Rectal smooth muscle tissue (tissue), 1 donor: ENCODE data around the gene TMEM151B.
A peak's percentile ranks its signal among the peaks of the same experiment; 100 is the strongest.

Experiments
- H3K27ac ChIP-seq: one replicate; pipeline ENCODE4 v1.7.0; 2013; ENCODE audit warnings: low read depth, low read length, inconsistent platforms
- H3K27me3 ChIP-seq: one replicate; pipeline ENCODE4 v1.7.0; 2013; ENCODE audit warnings: low read length; ENCODE audit not compliant: control insufficient read depth, insufficient read depth
- H3K36me3 ChIP-seq: one replicate; pipeline ENCODE4 v1.7.0; 2013; ENCODE audit warnings: low read length; ENCODE audit not compliant: control insufficient read depth, insufficient read depth
- H3K4me1 ChIP-seq: one replicate; pipeline ENCODE4 v1.7.0; 2013; ENCODE audit warnings: low read length; ENCODE audit not compliant: control insufficient read depth, insufficient read depth
- H3K4me3 ChIP-seq: one replicate; pipeline ENCODE4 v1.7.0; 2013; ENCODE audit warnings: low read length
- H3K9ac ChIP-seq: one replicate; pipeline ENCODE4 v1.7.0; 2013; ENCODE audit warnings: low read length

Gene TMEM151B

DNA sequence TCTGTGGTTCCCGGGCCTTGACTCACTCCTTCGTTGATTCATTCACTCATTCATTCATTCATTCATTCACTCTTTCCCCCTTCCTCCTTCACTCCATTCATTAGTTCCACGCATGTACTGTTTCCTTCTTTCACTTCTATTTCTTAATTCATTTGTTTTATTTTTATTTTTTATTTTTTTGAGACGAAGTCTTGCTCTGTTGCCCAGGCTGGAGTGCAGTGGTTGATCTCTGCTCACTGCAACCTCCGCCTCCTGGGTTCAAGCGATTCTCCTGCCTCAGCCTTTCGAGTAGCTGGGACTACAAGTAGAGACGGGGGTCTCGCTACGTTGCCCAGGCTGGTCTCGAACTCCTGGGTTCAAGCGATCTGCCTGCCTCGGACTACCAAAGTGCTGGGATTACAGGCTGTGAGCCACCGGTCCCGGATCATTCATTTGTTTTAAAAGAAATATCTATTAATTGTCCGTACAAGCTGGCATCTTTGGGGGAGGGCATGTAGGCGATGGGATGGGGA, 4.5 kb upstream of the TMEM151B start:
- Histone ChIP-seq H3K27me3 (peaks cover 14% of the 10 kb centered on the region), H3K4me1 (peaks cover 16% of the 10 kb centered on the region), H3K27ac (no peak overlapping the region), H3K36me3 (no peaks in the 10 kb centered on the region), H3K4me3 (peak overlapping the region; percentile 93), H3K9ac (no peak overlapping the region)

DNA sequence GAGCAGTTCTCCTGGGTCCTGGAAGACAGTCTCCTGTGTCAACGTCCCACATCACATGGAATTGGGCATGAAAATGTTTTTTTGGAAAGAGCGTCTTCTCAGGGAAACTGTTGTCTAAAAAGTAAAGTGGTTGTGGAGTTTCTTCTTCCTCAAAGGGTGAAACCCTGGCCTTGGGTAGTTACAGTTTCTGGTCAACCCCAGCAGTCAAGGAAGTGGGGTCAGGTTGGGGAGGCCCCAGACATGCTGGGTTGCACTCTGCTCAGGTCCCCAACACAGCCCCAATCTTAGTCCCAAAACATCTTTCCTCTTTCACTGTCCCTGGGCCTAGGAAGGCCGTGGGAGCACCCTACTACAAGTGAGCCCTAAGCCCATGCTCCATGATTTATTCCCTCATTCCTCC, 3.9 kb upstream of the TMEM151B start:
- Histone ChIP-seq H3K9ac (no peak overlapping the region), H3K27me3 (peaks cover 18% of the 10 kb centered on the region), H3K27ac (no peak overlapping the region), H3K36me3 (no peaks in the 10 kb centered on the region), H3K4me1 (peaks cover 16% of the 10 kb centered on the region), H3K4me3 (no peak overlapping the region)

DNA sequence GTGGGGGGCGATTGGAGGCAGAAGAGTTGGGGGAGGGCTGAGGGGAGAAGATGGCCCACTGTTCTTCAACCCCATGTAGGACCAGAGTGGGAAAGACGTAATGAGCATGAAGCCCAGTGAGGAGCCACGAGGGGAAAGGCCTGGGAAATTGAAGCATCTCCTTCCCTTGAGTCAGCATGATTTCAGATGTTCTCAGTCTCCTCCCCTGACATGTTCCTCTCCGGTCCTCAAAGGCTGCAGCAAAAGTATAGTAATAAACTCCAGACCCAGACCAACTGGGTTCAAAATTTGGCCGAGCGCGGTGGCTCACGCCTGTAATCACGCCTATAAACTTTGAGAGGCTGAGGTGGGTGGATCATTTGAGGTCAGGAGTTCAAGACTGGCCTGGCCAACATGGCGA, 3.0 kb upstream of the TMEM151B start:
- Histone ChIP-seq H3K4me1 (peaks cover 16% of the 10 kb centered on the region), H3K9ac (no peak overlapping the region), H3K4me3 (no peak overlapping the region), H3K36me3 (no peaks in the 10 kb centered on the region), H3K27me3 (peaks cover 24% of the 10 kb centered on the region), H3K27ac (no peak overlapping the region)

- Histone ChIP-seq H3K27me3 (peaks cover 32% of the 10 kb centered on the region), H3K4me3 (no peak overlapping the region), H3K4me1 (peaks cover 16% of the 10 kb centered on the region), H3K9ac (no peak overlapping the region), H3K36me3 (no peaks in the 10 kb centered on the region), H3K27ac (no peak overlapping the region)
These were observed 2.1 kb upstream of the TMEM151B start for GRCh38 chr6:44268095-44268628.

- peaks cover 36% of the 10 kb centered on the region for H3K27me3 ChIP-seq
- peaks cover 5% of the 10 kb centered on the region for H3K4me1 ChIP-seq
- no peak overlapping the region for H3K4me3 ChIP-seq
- no peaks in the 10 kb centered on the region for H3K36me3 ChIP-seq
- H3K9ac ChIP-seq = no peak overlapping the region
- no peak overlapping the region for H3K27ac ChIP-seq
These were observed 901 bp upstream of the TMEM151B start for GRCh38 chr6:44269178-44269920.

- no peak overlapping the region for H3K27ac ChIP-seq
- H3K4me3 ChIP-seq = no peak overlapping the region
- no peaks in the 10 kb centered on the region for H3K36me3 ChIP-seq
- no peak overlapping the region for H3K9ac ChIP-seq
- no peaks in the 10 kb centered on the region for H3K4me1 ChIP-seq
- peaks cover 40% of the 10 kb centered on the region for H3K27me3 ChIP-seq
These were observed 516 bp downstream of the TMEM151B start for GRCh38 chr6:44270526-44271405.

- no peaks in the 10 kb centered on the region for H3K4me1 ChIP-seq
- H3K27ac ChIP-seq = no peak overlapping the region
- H3K36me3 ChIP-seq = no peaks in the 10 kb centered on the region
- no peak overlapping the region for H3K4me3 ChIP-seq
- H3K9ac ChIP-seq = no peak overlapping the region
- H3K27me3 ChIP-seq = peaks cover 41% of the 10 kb centered on the region
These were observed 1.1 kb downstream of the TMEM151B start for GRCh38 chr6:44271406-44271723.

GRCh38 chr6:44271914-44272313, 1.7 kb downstream of the TMEM151B start:
- Histone ChIP-seq H3K4me3 (no peak overlapping the region), H3K9ac (no peak overlapping the region), H3K27me3 (peaks cover 46% of the 10 kb centered on the region), H3K27ac (no peak overlapping the region), H3K4me1 (no peaks in the 10 kb centered on the region), H3K36me3 (no peaks in the 10 kb centered on the region)

DNA sequence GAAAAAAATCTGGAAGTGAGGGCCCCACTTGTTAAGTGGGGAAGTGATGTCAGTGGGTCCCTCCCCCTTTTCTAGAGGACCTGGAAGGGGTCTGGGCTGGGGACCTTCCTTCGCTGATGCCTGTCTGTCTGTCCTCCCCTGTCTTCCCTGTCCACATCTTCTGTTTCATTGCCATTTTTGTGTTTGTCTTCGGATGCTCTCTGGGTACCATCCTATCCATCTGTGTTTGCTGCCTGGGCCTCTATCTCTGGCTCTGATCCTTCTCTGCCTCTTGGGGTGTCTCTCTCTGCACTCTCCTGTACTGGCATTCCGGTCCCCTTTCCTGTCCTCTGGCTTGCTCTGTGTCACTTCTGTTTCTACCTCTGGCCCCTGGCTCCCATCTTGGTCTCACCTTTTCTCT, 2.3 kb downstream of the TMEM151B start:
- Histone ChIP-seq H3K4me3 (no peak overlapping the region), H3K4me1 (no peaks in the 10 kb centered on the region), H3K36me3 (no peaks in the 10 kb centered on the region), H3K9ac (no peak overlapping the region), H3K27me3 (peaks cover 46% of the 10 kb centered on the region), H3K27ac (no peak overlapping the region)

- no peak overlapping the region for H3K27ac ChIP-seq
- H3K36me3 ChIP-seq = no peaks in the 10 kb centered on the region
- no peak overlapping the region for H3K4me3 ChIP-seq
- H3K9ac ChIP-seq = no peak overlapping the region
- H3K4me1 ChIP-seq = no peaks in the 10 kb centered on the region
- peaks cover 45% of the 10 kb centered on the region for H3K27me3 ChIP-seq
These were observed 2.8 kb downstream of the TMEM151B start for GRCh38 chr6:44272999-44273566.

- H3K4me1 ChIP-seq = no peaks in the 10 kb centered on the region
- no peak overlapping the region for H3K9ac ChIP-seq
- no peak overlapping the region for H3K27ac ChIP-seq
- no peaks in the 10 kb centered on the region for H3K36me3 ChIP-seq
- H3K4me3 ChIP-seq = no peak overlapping the region
- peaks cover 43% of the 10 kb centered on the region for H3K27me3 ChIP-seq
These were observed 3.4 kb downstream of the TMEM151B start for GRCh38 chr6:44273617-44274016.

DNA sequence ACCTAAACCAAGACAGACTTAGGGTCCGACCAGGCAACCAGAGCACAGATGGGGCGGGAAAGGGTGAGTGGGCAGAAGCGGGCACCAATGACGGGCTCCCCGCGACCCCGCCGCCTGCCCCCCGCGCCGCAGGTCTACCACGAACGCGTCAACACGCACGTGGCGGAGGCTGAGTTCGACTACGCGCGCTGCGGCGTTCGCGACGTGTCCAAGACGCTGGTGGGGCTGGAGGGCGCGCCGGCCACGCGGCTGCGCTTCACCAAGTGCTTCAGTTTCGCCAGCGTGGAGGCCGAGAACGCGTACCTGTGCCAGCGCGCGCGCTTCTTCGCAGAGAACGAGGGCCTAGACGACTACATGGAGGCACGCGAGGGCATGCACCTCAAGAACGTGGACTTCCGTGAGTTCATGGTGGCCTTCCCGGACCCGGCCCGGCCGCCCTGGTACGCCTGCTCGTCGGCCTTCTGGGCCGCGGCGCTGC, 5.1 kb downstream of the TMEM151B start:
- no peaks in the 10 kb centered on the region for H3K36me3 ChIP-seq
- no peak overlapping the region for H3K27ac ChIP-seq
- no peak overlapping the region for H3K9ac ChIP-seq
- peaks cover 40% of the 10 kb centered on the region for H3K27me3 ChIP-seq
- H3K4me1 ChIP-seq = no peaks in the 10 kb centered on the region
- peak overlapping the region; percentile 26 for H3K4me3 ChIP-seq
